Right atrium auricular region (tissue), 2 donors: ENCODE results near the gene SMPDL3A. TPM values are rescaled to one million over a fixed set of nuclear protein-coding genes. Genes with fewer than 3 reads are reported as not detected.

ENCODE experiments used
- DNase-seq: peaks from one replicate; pipeline ENCODE4 v3.0.0-alpha.2; 2019; ENCODE audit warnings: low spot score
- H3K27ac ChIP-seq, 2 donors: fragments of 200-600 bp; sonication (generic); 1 replicate in 1 of 2; 2 replicates in 1 of 2; pipeline ENCODE4 v1.5.1; 2016 to 2019
- H3K27me3 ChIP-seq, 2 donors: fragments of 200-600 bp; sonication (generic); one replicate each; pipeline versions ENCODE4 v1.5.1 to v1.6.0; 2017 to 2019
- H3K36me3 ChIP-seq: fragments of 200-600 bp; sonication (generic); one replicate; pipeline ENCODE4 v1.5.1; 2016
- H3K4me1 ChIP-seq, 2 donors: fragments of 200-600 bp; sonication (generic); one replicate each; pipeline versions ENCODE4 v1.5.1 to v1.6.0; 2017 to 2019
- H3K4me3 ChIP-seq, 2 donors: fragments of 200-600 bp; sonication (generic); 1 replicate in 1 of 2; 2 replicates in 1 of 2; pipeline ENCODE4 v1.5.1; 2017 to 2019; ENCODE audit warnings: mild to moderate bottlenecking in 1 of 2, moderate library complexity in 1 of 2
- H3K9me3 ChIP-seq, 2 donors: fragments of 200-600 bp; sonication (generic); one replicate each; pipeline ENCODE4 v1.5.1; 2019
- total RNA-seq, 2 donors: library from RNA; depleted of rRNA; stranded (reverse); fragments of >200 nt; gene quantifications; one replicate each; pipeline ENCODE4 v1.1.0, GENCODE V29; 2016
- TF ChIP-seq, protein P1 (sequence below), 2 donors: fragments of 200-600 bp; sonication (generic); IDR thresholded peaks; one replicate each; pipeline ENCODE4 v1.5.1; 2019; ENCODE audit warnings: antibody characterized with exemption in 2 of 2

The SMPDL3A gene
- total RNA-seq, 2 donors from 2014 or later = 4.9 to 6.6 TPM

DNA sequence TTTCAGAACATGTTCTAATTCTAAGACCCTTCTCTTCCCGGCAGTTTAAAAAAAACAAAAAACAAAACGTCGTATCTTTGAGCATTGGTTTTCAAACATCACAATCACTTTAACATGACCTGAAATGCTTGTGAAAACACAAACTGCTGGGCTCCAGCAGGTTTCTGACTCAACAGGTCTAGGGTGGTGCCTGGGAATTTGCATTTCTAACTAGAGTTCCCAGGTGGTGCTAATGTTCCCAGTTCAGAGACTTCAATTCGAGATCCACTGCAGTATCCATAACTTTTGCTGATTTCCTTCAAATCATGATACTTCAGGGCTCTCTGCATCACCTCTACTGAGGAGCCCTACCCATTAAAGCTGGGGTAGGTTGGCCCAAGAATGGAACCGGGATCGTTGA, 850 bp upstream of the SMPDL3A start:
- TF ChIP-seq, protein P1, sequence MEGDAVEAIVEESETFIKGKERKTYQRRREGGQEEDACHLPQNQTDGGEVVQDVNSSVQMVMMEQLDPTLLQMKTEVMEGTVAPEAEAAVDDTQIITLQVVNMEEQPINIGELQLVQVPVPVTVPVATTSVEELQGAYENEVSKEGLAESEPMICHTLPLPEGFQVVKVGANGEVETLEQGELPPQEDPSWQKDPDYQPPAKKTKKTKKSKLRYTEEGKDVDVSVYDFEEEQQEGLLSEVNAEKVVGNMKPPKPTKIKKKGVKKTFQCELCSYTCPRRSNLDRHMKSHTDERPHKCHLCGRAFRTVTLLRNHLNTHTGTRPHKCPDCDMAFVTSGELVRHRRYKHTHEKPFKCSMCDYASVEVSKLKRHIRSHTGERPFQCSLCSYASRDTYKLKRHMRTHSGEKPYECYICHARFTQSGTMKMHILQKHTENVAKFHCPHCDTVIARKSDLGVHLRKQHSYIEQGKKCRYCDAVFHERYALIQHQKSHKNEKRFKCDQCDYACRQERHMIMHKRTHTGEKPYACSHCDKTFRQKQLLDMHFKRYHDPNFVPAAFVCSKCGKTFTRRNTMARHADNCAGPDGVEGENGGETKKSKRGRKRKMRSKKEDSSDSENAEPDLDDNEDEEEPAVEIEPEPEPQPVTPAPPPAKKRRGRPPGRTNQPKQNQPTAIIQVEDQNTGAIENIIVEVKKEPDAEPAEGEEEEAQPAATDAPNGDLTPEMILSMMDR (IDR thresholded peaks at IDR 0.05) = no peak
- no peaks in the 10 kb centered on the region for H3K27me3 ChIP-seq
- H3K9me3 ChIP-seq = no peaks in the 10 kb centered on the region
- no peaks in the 10 kb centered on the region for H3K36me3 ChIP-seq
- peak overlapping the region in 1 of 2 donors; percentile 95 for H3K27ac ChIP-seq
- no peak for DNase-seq
- peaks cover 0 to 20% of the 10 kb centered on the region in 2 donors for H3K4me1 ChIP-seq
- no peak overlapping the region for H3K4me3 ChIP-seq

DNA sequence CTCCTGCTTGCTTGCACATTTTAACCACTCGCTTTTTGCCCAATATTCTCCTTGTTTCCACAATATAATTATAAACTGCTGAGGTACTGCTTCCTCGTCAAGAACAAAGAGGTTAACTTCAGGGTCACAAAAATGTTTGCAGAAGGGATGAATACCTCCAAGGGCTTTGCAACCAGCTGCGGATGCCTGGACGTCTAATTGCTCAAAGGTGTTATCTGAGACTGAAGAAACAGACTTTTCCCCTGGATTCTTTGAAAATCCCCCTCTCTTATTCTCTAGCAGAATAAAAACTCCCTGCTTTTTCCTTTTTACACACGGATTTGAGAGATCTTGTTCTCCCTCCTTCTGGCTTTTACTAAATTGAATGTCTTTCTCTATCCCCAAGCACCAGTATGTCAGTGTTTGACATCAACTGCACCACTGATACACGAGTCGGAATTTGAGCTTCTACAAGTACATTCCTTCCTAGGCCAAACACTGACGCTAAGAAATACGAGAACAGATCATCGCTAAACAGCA, 336 bp upstream of the SMPDL3A start:
- Histone ChIP-seq H3K4me3 (peak overlapping the region; percentile 61 to 69), H3K36me3 (no peaks in the 10 kb centered on the region), H3K27me3 (no peaks in the 10 kb centered on the region), H3K4me1 (peaks cover 0 to 20% of the 10 kb centered on the region in 2 donors), H3K9me3 (no peaks in the 10 kb centered on the region), H3K27ac (peak overlapping the region; percentile 93 to 95)
- no peak for DNase-seq
- TF ChIP-seq, protein P1 (IDR thresholded peaks at IDR 0.05) = no peak

GRCh38 chr6:122790028-122790422, 967 bp downstream of the SMPDL3A start:
- DNase-seq = no peak
- Histone ChIP-seq H3K4me1 (peaks cover 0 to 20% of the 10 kb centered on the region in 2 donors), H3K27ac (peak overlapping the region; percentile 93 to 95), H3K9me3 (no peaks in the 10 kb centered on the region), H3K27me3 (no peaks in the 10 kb centered on the region), H3K36me3 (no peaks in the 10 kb centered on the region), H3K4me3 (peak overlapping the region; percentile 61 to 69)
- TF ChIP-seq, protein P1 (IDR thresholded peaks at IDR 0.05) = no peak

- Histone ChIP-seq H3K27ac (peak overlapping the region; percentile 93 to 95), H3K27me3 (no peaks in the 10 kb centered on the region), H3K4me1 (peaks cover 0 to 20% of the 10 kb centered on the region in 2 donors), H3K9me3 (no peaks in the 10 kb centered on the region), H3K4me3 (peak overlapping the region; percentile 61 to 69), H3K36me3 (no peaks in the 10 kb centered on the region)
- TF ChIP-seq, protein P1 (IDR thresholded peaks at IDR 0.05) = no peak
- DNase-seq = no peak
These were observed 1.6 kb downstream of the SMPDL3A start for GRCh38 chr6:122790423-122791309.

DNA sequence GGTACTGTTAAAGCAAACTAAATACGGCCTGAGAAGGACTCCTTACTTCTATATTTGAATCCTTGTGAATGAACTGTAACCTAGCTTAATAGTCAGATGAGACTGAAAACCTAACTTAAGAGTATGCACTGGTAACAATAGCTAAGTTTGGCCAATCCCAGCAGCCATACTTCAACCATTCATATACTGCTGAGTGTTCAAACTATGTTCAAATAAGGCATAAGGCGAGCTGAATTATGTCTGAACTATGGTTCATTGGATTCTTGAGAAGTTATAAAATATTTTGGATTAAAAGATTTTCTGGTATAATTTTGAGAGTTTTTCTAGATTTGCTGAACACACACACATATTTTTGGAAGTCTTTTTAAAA, 2.2 kb downstream of the SMPDL3A start:
- Histone ChIP-seq H3K4me1 (peaks cover 0 to 20% of the 10 kb centered on the region in 2 donors), H3K36me3 (no peaks in the 10 kb centered on the region), H3K4me3 (no peak overlapping the region), H3K27me3 (no peaks in the 10 kb centered on the region), H3K27ac (peak overlapping the region in 1 of 2 donors; percentile 95), H3K9me3 (no peaks in the 10 kb centered on the region)
- DNase-seq = no peak
- TF ChIP-seq, protein P1 (IDR thresholded peaks at IDR 0.05) = no peak
